IMR-90 (cell line): ENCODE results near the gene LCE5A. TPM values are rescaled to one million over a fixed set of nuclear protein-coding genes. Genes with fewer than 3 reads are reported as not detected.

ENCODE experiments used
- ATAC-seq: fragments of 200-7000 bp; cut with Tn5 transposase; 2 replicates; pipeline ENCODE4 v1.9.1; 2020; ENCODE audit warnings: low read depth, mild to moderate bottlenecking, moderate library complexity
- BruUV-seq: library from RNA; stranded (reverse); fragments of 400-500 nt; replicated peaks from 2 replicates; lab custom pipeline; 2021; lab: Mats Ljungman, UMichigan
- CTCF ChIA-PET: fragments of 300-600 bp; formaldehyde crosslinking; extraction: SDS; loops from one replicate; lab custom pipeline; 2021; ENCODE audit warnings: antibody characterized with exemption; lab: Yijun Ruan, JAX
- POLR2A ChIA-PET: fragments of 300-600 bp; sonication (Branson Sonifier 250); formaldehyde crosslinking; loops from one replicate; lab custom pipeline; 2022; ENCODE audit warnings: antibody characterized with exemption; ENCODE audit not compliant: unreplicated experiment; lab: Charles Lee
- DNase-seq: peaks from one replicate; pipeline ENCODE4 v3.0.0; 2013
- H2AFZ ChIP-seq: replicated peaks from 2 replicates; pipeline ENCODE3; 2013; ENCODE audit warnings: low read length, mild to moderate bottlenecking; ENCODE audit not compliant: poor library complexity
- H2AK5ac ChIP-seq: 2 replicates; pipeline ENCODE4 v1.6.1; 2013; ENCODE audit warnings: low read depth, low read length, inconsistent platforms
- H2AK9ac ChIP-seq: replicated peaks from 2 replicates; pipeline ENCODE3; 2013; ENCODE audit warnings: mild to moderate bottlenecking, low read depth, low read length, moderate library complexity; ENCODE audit not compliant: poor library complexity
- H2BK120ac ChIP-seq: 2 replicates; pipeline ENCODE4 v1.6.1; 2013; ENCODE audit warnings: low read depth, low read length, inconsistent platforms
- H2BK15ac ChIP-seq: 3 replicates; pipeline ENCODE4 v1.6.1; 2013; ENCODE audit warnings: low read depth, low read length, inconsistent platforms
- H2BK20ac ChIP-seq: 2 replicates; pipeline ENCODE4 v1.6.1; 2013; ENCODE audit warnings: low read depth, mild to moderate bottlenecking, inconsistent platforms, low read length, moderate library complexity
- H2BK5ac ChIP-seq: 2 replicates; pipeline ENCODE4 v1.6.1; 2013; ENCODE audit warnings: mild to moderate bottlenecking, low read depth, low read length, inconsistent platforms; ENCODE audit not compliant: poor library complexity, severe bottlenecking
- H3K14ac ChIP-seq: replicated peaks from 2 replicates; pipeline ENCODE4 v1.6.1; 2013; ENCODE audit warnings: low read depth, low read length, inconsistent platforms
- H3K18ac ChIP-seq: 2 replicates; pipeline ENCODE4 v1.6.1; 2013; ENCODE audit warnings: low read depth, low read length, control low read depth
- H3K23ac ChIP-seq: 2 replicates; pipeline ENCODE4 v1.6.1; 2013; ENCODE audit warnings: low read depth, low read length, inconsistent platforms
- H3K27ac ChIP-seq: 2 replicates; pipeline ENCODE4 v1.5.1; 2013; ENCODE audit warnings: mild to moderate bottlenecking, control low read depth, low read length; ENCODE audit not compliant: insufficient read depth
- H3K27me3 ChIP-seq: 2 replicates; pipeline ENCODE4 v1.6.1; 2013; ENCODE audit warnings: low read length; ENCODE audit not compliant: control insufficient read depth, insufficient read depth
- H3K36me3 ChIP-seq: 2 replicates; pipeline ENCODE4 v1.6.1; 2013; ENCODE audit warnings: low read length, mixed read lengths; ENCODE audit not compliant: control insufficient read depth, insufficient read depth
- H3K4ac ChIP-seq: 2 replicates; pipeline ENCODE4 v1.6.1; 2013; ENCODE audit warnings: low read depth, low read length, inconsistent platforms
- H3K4me1 ChIP-seq: 2 replicates; pipeline ENCODE4 v1.6.1; 2013; ENCODE audit warnings: low read length, mixed read lengths; ENCODE audit not compliant: control insufficient read depth, insufficient read depth
- H3K4me2 ChIP-seq: 2 replicates; pipeline ENCODE4 v1.6.1; 2013; ENCODE audit warnings: low read depth, mild to moderate bottlenecking, control low read depth, low read length, moderate library complexity
- H3K4me3 ChIP-seq: 2 replicates; pipeline ENCODE4 v1.5.1; 2013; ENCODE audit warnings: low read depth, mild to moderate bottlenecking, control low read depth, low read length, moderate library complexity; ENCODE audit not compliant: insufficient read depth
- H3K56ac ChIP-seq: 2 replicates; pipeline ENCODE4 v1.6.1; 2013; ENCODE audit warnings: low read length, inconsistent platforms; ENCODE audit not compliant: insufficient read depth; ENCODE audit errors: extremely low read depth
- H3K79me1 ChIP-seq, 2 experiments: 2 replicates each; pipeline ENCODE4 v1.6.1; 2013; ENCODE audit warnings: low read length in 2 of 2, inconsistent platforms in 1 of 2, low read depth in 1 of 2
- H3K9ac ChIP-seq: 2 replicates; pipeline ENCODE4 v1.6.1; 2013; ENCODE audit warnings: low read depth, low read length, control low read depth
- H3K9me1 ChIP-seq: 2 replicates; pipeline ENCODE4 v1.6.1; 2013; ENCODE audit warnings: low read length, inconsistent platforms; ENCODE audit not compliant: insufficient read depth
- H3K9me3 ChIP-seq: 2 replicates; pipeline ENCODE4 v1.6.1; 2013; ENCODE audit warnings: low read length; ENCODE audit not compliant: control insufficient read depth, insufficient read depth
- H4K20me1 ChIP-seq: 2 replicates; pipeline ENCODE4 v1.6.1; 2013; ENCODE audit warnings: low read length, inconsistent platforms; ENCODE audit not compliant: insufficient read depth
- H4K5ac ChIP-seq: 2 replicates; pipeline ENCODE4 v1.6.1; 2013; ENCODE audit warnings: mild to moderate bottlenecking, low read depth, low read length, control low read depth
- H4K8ac ChIP-seq, 2 experiments: 2 replicates each; pipeline ENCODE4 v1.6.1; 2013; ENCODE audit warnings: low read depth in 2 of 2, low read length in 2 of 2, control low read depth in 1 of 2, inconsistent platforms in 1 of 2
- H4K91ac ChIP-seq: 2 replicates; pipeline ENCODE4 v1.6.1; 2013; ENCODE audit warnings: low read depth, low read length, inconsistent platforms; ENCODE audit not compliant: insufficient read depth
- RCOR1 ChIP-seq: IDR thresholded peaks from 2 replicates; pipeline ENCODE4 v1.6.1; 2012; ENCODE audit warnings: mild to moderate bottlenecking, low read length, improper control_type of control experiment; ENCODE audit not compliant: insufficient replicate concordance
- USF2 ChIP-seq: fragments of 150-350 bp; IDR thresholded peaks from 2 replicates; pipeline ENCODE4 v1.6.1; 2017; ENCODE audit warnings: mild to moderate bottlenecking, antibody characterized with exemption, low read length, low read depth
- WGBS, 2 experiments: methylation state at CpG; one replicate each; pipeline versions ENCODE4 v1.1.5 to v1.1.7; 2013; ENCODE audit warnings: missing lambda C conversion rate in 2 of 2; ENCODE audit not compliant: insufficient read length in 1 of 2; ENCODE audit errors: extremely low coverage in 2 of 2; 5-methylcytosine and 5-hydroxymethylcytosine counted together
- dilution Hi-C: fragments of 300-500 bp; cut with HindIII; formaldehyde crosslinking; loops from one replicate; pipeline ENCODE4 v1.14.3; 2018; ENCODE audit warnings: low sequenced_read_pairs; ENCODE audit not compliant: unreplicated experiment
- in situ Hi-C: fragments of 300-500 bp; cut with MboI; formaldehyde crosslinking; loops from 3 replicates; pipeline ENCODE4 v1.14.3; 2019; ENCODE audit warnings: low sequenced_read_pairs, inconsistent platforms, mixed read lengths
- intact Hi-C: fragments of 100-400 bp; cut with micrococcal nuclease; formaldehyde crosslinking; loops from 2 replicates; pipeline ENCODE4 v1.10.0; 2022
- polyA plus RNA-seq, 3 experiments: library from polyadenylated mRNA; depleted of rRNA; stranded (reverse); fragments of >200 nt; gene quantifications; 2 replicates each; pipeline ENCODE4 v1.2.3, GENCODE V29; 2012; ENCODE audit warnings: low replicate concordance in 1 of 3
- total RNA-seq: library from RNA; depleted of rRNA; stranded (reverse); fragments of >200 nt; gene quantifications from 2 replicates; pipeline ENCODE4 v1.2.3, GENCODE V29; 2012

Gene LCE5A
- total and polyA plus RNA-seq, 2 of the 4 experiments (the other 2 are of a cell fraction), result not detected

GRCh38 chr1:152513081-152513480 is 2.5 kb downstream of the LCE5A start:
- no peak overlapping the region for H4K91ac ChIP-seq
- H3K14ac ChIP-seq, result no peak overlapping the region
- no peaks in the 10 kb centered on the region for H3K9me3 ChIP-seq
- H2AFZ ChIP-seq, result no peak overlapping the region
- dilution Hi-C loops, result no loop called here
- peaks cover 15% of the 10 kb centered on the region for H3K27me3 ChIP-seq
- H3K9me1 ChIP-seq, result no peaks in the 10 kb centered on the region
- TF ChIP-seq RCOR1 (no peak), USF2 (no peak)
- no peak overlapping the region for H3K9ac ChIP-seq
- no peak overlapping the region for H2BK120ac ChIP-seq
- no peak overlapping the region for H3K27ac ChIP-seq
- no peak overlapping the region for H2AK5ac ChIP-seq
- H3K79me1 ChIP-seq, result no peaks in the 10 kb centered on the region
- H2BK5ac ChIP-seq, result no peak overlapping the region
- H3K23ac ChIP-seq, result no peak overlapping the region
- 40% methylated on average over 1 of the region's 3 CpGs; no CpG with 5 or more reads in 1 of the 2 experiments for WGBS, 2 experiments
- H3K36me3 ChIP-seq, result no peaks in the 10 kb centered on the region
- H2AK9ac ChIP-seq, result no peak overlapping the region
- no peak overlapping the region for H3K4me2 ChIP-seq
- DNase-seq, result no peak
- H3K4me1 ChIP-seq, result no peaks in the 10 kb centered on the region
- POLR2A ChIA-PET, result no interaction called here
- no peak overlapping the region for H2BK15ac ChIP-seq
- BruUV-seq, result no TSS peak
- H4K5ac ChIP-seq, result no peak overlapping the region
- no peak overlapping the region for H3K4me3 ChIP-seq
- no peak overlapping the region for H3K4ac ChIP-seq
- no peak for ATAC-seq
- no peak overlapping the region for H3K56ac ChIP-seq
- in situ Hi-C loops, result no loop called here
- CTCF ChIA-PET, result no interaction called here
- no peak overlapping the region for H4K8ac ChIP-seq
- intact Hi-C loops, result no loop called here
- no peaks in the 10 kb centered on the region for H4K20me1 ChIP-seq
- no peak overlapping the region for H2BK20ac ChIP-seq
- no peak overlapping the region for H3K18ac ChIP-seq
